Immature natural killer cell (primary cell): ENCODE results near the gene RRP9. TPM values are rescaled to one million over a fixed set of nuclear protein-coding genes. Genes with fewer than 3 reads are reported as not detected.
"Not testable (repeated sequence)": the region's sequence is repeated elsewhere in the genome, so short reads cannot be mapped to it uniquely, and the experiment has no call there.

Experiments
- DNase-seq, 3 donors: peaks; one replicate each; pipeline ENCODE4 v3.0.0; 2022; ENCODE audit warnings: mixed read lengths in 1 of 3
- H3K27ac Mint-ChIP-seq, 6 donors: one replicate each; pipeline ENCODE4 v1.8.0; 2020; ENCODE audit warnings: mixed read lengths in 6 of 6, mild to moderate bottlenecking in 5 of 6, inconsistent platforms in 4 of 6, moderate library complexity in 3 of 6
- H3K27me3 Mint-ChIP-seq, 3 donors: one replicate each; pipeline ENCODE4 v1.8.0; 2020 to 2021; ENCODE audit warnings: low read depth in 3 of 3, mild to moderate bottlenecking in 3 of 3, mixed read lengths in 3 of 3, moderate library complexity in 3 of 3, inconsistent platforms in 1 of 3
- H3K36me3 Mint-ChIP-seq, 3 donors: one replicate each; pipeline ENCODE4 v1.8.0; 2020; ENCODE audit warnings: mixed read lengths in 3 of 3, inconsistent platforms in 2 of 3, mild to moderate bottlenecking in 2 of 3
- H3K4me1 Mint-ChIP-seq, 2 donors: one replicate each; pipeline ENCODE4 v1.8.0; 2020; ENCODE audit warnings: inconsistent platforms in 2 of 2, mild to moderate bottlenecking in 2 of 2, mixed read lengths in 2 of 2, moderate library complexity in 1 of 2
- H3K4me3 Mint-ChIP-seq, 5 donors: one replicate each; pipeline ENCODE4 v1.8.0; 2020; ENCODE audit warnings: mild to moderate bottlenecking in 5 of 5, mixed read lengths in 5 of 5, inconsistent platforms in 3 of 5, moderate library complexity in 3 of 5
- H3K9me3 Mint-ChIP-seq, 6 donors: one replicate each; pipeline ENCODE4 v1.8.0; 2020; ENCODE audit warnings: mild to moderate bottlenecking in 6 of 6, mixed read lengths in 6 of 6, inconsistent platforms in 4 of 6, moderate library complexity in 3 of 6
- polyA plus RNA-seq, 3 donors: library from polyadenylated mRNA; unstranded; fragments of 300-500 nt; fragmentation: Illumina TruSeq; gene quantifications; one replicate each; pipeline ENCODE4 v1.2.3, GENCODE V29; 2021

The RRP9 gene, protein sequence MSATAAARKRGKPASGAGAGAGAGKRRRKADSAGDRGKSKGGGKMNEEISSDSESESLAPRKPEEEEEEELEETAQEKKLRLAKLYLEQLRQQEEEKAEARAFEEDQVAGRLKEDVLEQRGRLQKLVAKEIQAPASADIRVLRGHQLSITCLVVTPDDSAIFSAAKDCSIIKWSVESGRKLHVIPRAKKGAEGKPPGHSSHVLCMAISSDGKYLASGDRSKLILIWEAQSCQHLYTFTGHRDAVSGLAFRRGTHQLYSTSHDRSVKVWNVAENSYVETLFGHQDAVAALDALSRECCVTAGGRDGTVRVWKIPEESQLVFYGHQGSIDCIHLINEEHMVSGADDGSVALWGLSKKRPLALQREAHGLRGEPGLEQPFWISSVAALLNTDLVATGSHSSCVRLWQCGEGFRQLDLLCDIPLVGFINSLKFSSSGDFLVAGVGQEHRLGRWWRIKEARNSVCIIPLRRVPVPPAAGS
- polyA plus RNA-seq = 10 to 100 TPM; 15.5 to 22.5 (median 21.2) TPM

DNA sequence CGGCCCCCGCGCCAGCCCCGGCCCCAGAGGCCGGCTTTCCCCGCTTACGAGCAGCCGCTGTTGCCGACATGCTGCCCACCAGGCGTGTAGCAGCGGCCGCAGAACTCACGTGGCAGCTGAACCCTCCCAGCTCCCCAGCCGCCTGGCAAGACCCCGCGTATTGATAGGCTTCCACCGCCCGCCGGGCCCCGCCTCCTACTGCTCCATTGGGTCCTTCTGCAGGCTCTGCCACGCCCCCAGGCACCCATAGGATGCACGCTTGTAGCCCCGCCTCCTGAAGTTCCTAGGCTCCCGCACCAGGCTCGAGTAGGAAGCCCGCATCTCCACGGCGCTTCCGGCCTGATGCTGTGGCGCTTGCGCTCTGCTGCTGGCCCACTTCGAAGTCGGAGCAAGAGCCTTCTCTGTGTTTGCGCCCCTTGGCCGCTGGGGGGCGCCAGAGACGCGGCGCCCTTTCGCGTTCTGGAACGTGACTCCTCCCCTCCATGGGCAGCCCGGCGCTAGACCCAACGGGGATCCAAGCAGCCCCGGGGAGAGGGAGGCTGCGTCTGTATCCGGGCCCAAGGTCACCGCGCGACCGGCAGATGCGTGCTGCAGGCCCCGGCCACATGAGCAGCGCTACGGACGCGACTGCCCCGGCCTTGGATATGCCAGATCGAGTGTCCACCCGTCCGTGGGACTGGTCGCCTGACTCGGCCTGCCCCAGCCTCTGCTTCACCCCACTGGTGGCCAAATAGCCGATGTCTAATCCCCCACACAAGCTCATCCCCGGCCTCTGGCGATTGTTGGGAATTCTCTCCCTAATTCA, at the start of gene RRP9, which contains the start of gene PARP3:
Gene RRP9, minus strand, starts transcription at position 107 of the 805 bp plus-strand sequence. Its CDS starts 37 bp downstream, at position 70.
Gene PARP3, plus strand, starts transcription at position 566 of the 805 bp plus-strand sequence. CDS start 993 bp downstream, outside the sequence.
- peaks cover 2 to 6% (median 5%) of the 10 kb centered on the region in 3 donors for H3K27me3 Mint-ChIP-seq
- peaks cover 26 to 31% of the 10 kb centered on the region in 2 donors for H3K4me1 Mint-ChIP-seq
- peak within 1 kb of the TSS; percentile 64 to 92 (median 87) for H3K27ac Mint-ChIP-seq
- peaks cover 0 to 5% (median 0%) of the 10 kb centered on the region in 3 donors for H3K36me3 Mint-ChIP-seq
- H3K9me3 Mint-ChIP-seq = no peaks in the 10 kb centered on the region
- peak within 1 kb of the TSS; percentile 89 to 93 (median 90) for H3K4me3 Mint-ChIP-seq
- DNase-seq = peak; percentile 99 to 100 (median 100)

DNA sequence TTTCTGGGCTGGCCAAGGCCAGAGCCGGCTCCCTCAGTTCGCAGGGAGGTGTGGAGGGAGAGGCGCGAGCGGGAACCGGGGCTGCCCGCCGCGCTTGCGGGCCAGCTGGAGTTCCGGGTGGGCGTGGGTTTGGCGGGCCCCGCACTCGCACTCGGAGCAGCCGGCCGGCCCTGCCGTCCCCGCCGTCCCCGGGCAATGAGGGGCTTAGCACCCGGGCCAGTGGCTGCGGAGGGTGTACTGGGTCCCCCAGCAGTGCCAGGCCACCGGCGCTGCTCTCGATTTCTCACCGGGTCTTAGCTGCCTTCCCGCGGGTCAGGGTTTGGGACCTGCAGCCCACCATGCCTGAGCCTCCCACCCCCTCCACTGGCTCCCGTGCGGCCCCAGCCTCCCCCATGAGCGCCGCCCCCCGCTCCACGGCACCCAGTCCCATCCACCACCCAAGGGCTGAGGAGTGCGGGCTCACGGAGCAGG, 48.8 kb upstream of the RRP9 start:
- DNase-seq, H3K9me3 Mint-ChIP-seq, H3K27me3 Mint-ChIP-seq, H3K4me3 Mint-ChIP-seq, H3K27ac Mint-ChIP-seq: not testable (repeated sequence)
- peaks cover 0 to 15% (median 0%) of the 10 kb centered on the region in 3 donors for H3K36me3 Mint-ChIP-seq
- peaks cover 28 to 33% of the 10 kb centered on the region in 2 donors for H3K4me1 Mint-ChIP-seq

DNA sequence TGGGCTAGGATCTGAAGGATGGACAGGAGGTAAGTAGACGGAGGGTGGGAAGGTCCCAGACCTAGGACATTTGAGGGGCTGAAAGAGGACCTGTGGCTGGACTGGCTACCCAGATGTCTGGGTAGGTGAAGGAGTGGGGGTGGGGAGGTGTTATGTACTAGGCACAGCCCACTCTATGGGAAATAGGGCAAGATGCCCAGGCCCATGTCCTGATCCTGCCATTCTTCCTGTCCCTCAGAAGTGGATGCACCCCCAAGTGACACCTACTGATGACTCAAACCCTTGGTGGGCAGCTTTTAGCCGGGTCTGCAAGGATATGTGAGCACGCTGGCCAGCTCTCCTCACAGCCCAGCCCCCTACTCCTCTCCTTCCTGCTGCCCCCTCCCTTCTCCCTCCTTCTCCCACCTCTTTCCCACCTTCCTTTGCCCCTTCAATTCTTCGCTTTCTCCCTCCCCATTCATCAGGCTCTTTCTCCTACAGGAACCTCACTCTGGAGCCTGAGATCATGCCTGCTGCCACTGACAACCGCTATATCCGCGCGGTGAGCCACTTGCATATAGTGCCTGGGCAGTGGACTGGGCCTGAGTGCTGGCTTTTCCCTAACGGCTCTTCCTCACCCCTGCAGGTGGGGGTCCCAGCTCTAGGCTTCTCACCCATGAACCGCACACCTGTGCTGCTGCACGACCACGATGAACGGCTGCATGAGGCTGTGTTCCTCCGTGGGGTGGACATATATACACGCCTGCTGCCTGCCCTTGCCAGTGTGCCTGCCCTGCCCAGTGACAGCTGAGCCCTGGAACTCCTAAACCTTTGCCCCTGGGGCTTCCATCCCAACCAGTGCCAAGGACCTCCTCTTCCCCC, 46.8 kb upstream of the RRP9 start:
- H3K36me3 Mint-ChIP-seq = peaks cover 0 to 5% (median 0%) of the 10 kb centered on the region in 3 donors
- H3K27ac Mint-ChIP-seq = peak overlapping the region in 2 of 6 donors; percentile 12 to 58
- H3K4me1 Mint-ChIP-seq = peaks cover 16 to 19% of the 10 kb centered on the region in 2 donors
- H3K9me3 Mint-ChIP-seq = no peaks in the 10 kb centered on the region
- H3K4me3 Mint-ChIP-seq = no peak overlapping the region
- no peak for DNase-seq
- no peaks in the 10 kb centered on the region for H3K27me3 Mint-ChIP-seq

DNA sequence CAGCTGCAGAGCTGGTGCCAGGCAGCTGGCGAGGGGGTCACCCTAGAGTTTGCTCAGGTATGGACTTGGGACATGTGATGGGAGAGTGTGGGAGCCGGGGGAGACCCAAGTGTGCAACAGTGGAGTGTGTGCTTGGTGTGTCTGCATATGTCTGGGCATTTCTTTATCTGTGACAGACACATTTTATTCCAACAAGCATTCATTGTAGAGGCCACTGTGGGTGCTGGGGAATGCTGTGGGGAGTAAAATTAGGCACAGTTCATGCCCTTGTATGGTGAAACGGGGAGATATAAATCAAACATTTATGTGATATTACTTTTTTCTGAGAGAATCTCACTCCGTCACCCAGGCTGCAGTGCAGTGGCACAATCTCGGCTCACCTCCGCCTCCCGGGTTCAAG, 45.9 kb upstream of the RRP9 start:
- H3K27me3 Mint-ChIP-seq = no peaks in the 10 kb centered on the region
- H3K36me3 Mint-ChIP-seq = peaks cover 0 to 2% (median 0%) of the 10 kb centered on the region in 3 donors
- H3K9me3 Mint-ChIP-seq = no peaks in the 10 kb centered on the region
- no peak overlapping the region for H3K27ac Mint-ChIP-seq
- no peak for DNase-seq
- H3K4me3 Mint-ChIP-seq = no peak overlapping the region
- H3K4me1 Mint-ChIP-seq = peaks cover 19 to 24% of the 10 kb centered on the region in 2 donors

DNA sequence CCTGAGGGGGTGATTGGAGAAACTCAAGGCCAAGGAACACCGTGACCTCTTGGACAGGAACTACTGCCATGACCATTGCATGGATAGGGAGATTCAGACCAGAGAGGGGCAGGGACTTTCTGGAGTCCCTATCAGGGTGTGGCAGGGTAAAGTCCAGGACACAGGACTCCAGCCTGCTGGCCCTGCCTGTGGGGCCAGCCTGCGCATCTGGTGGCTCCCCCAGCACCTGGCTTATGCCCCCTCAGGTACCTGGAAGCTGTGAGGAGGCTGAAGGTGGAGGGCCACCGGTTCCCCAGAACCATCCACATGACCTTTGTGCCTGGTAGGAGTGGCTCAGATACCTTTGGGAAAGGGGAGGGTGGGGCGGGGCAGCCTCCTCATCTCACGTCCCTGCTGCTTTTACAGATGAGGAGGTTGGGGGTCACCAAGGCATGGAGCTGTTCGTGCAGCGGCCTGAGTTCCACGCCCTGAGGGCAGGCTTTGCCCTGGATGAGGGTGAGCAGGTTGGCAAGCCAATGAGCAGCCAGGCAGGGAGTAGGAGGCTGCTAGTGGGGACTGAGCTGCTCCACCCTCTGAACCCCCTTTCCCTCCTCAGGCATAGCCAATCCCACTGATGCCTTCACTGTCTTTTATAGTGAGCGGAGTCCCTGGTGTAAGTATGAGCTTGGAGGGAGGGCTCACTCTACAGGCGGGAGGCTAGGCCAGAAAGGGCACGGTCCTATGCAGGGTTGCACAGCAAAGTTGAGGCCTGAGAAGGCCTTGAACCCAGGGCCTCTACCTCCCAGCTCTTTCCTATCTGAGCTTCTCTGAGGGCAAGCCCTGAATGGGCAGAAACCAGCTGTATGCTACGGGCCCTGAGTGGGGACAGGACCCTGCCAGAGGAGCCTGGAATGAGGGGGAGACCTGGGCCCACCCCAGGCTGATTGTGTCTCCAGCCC, 44.6 kb upstream of the RRP9 start:
- Mint-ChIP-seq H3K4me3 (no peak overlapping the region), H3K36me3 (no peaks in the 10 kb centered on the region), H3K4me1 (peaks cover 25 to 27% of the 10 kb centered on the region in 2 donors), H3K9me3 (no peaks in the 10 kb centered on the region), H3K27ac (peak overlapping the region in 1 of 6 donors; percentile 49), H3K27me3 (peaks cover 0 to 4% (median 1%) of the 10 kb centered on the region in 3 donors)
- DNase-seq = no peak

DNA sequence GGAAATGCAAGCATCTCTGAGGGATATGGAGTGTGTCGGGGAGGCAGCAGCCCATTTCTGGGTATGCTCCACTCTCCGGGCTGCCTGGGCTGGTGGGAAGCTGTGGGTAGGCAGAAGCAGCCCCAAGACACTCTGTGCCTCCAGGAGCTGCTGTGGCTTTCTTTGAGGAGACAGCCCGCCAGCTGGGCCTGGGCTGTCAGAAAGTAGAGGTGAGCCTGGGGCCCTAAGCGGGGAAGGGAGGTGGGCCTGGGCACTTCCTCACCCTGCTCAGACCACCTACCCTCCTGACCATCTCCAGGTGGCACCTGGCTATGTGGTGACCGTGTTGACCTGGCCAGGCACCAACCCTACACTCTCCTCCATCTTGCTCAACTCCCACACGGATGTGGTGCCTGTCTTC, 43.4 kb upstream of the RRP9 start:
- H3K4me1 Mint-ChIP-seq = peaks cover 26 to 29% of the 10 kb centered on the region in 2 donors
- peaks cover 0 to 10% (median 1%) of the 10 kb centered on the region in 3 donors for H3K27me3 Mint-ChIP-seq
- H3K36me3 Mint-ChIP-seq = no peaks in the 10 kb centered on the region
- DNase-seq = no peak
- peak overlapping the region in 4 of 6 donors; percentile 75 to 86 (median 82) for H3K27ac Mint-ChIP-seq
- no peaks in the 10 kb centered on the region for H3K9me3 Mint-ChIP-seq
- H3K4me3 Mint-ChIP-seq = peak overlapping the region in 3 of 5 donors; percentile 42 to 67 (median 63)

DNA sequence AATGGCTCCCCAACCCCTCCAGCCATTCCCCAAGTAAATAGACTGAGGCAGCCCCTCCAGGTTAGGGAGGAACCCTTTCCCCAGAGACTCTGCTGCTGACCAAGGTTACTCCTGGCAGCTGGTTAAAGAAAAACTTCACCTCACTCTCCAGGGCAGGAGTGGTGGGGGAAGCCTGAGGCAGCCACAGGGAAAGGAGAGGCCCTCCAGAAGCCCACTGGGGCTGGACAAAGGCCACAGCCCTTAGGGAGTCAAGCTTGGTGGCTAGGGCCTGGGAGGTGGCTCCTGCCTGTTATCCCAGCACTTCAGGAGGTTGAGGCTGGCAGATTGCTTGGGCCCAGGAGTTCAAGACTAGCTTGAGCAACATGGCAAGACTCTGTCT, 42.6 kb upstream of the RRP9 start:
- Mint-ChIP-seq H3K27ac (peak overlapping the region in 4 of 6 donors; percentile 72 to 98 (median 88)), H3K9me3 (no peaks in the 10 kb centered on the region), H3K36me3 (no peaks in the 10 kb centered on the region), H3K4me1 (peaks cover 26 to 29% of the 10 kb centered on the region in 2 donors), H3K27me3 (peaks cover 0 to 10% (median 1%) of the 10 kb centered on the region in 3 donors), H3K4me3 (peak overlapping the region; percentile 65 to 99 (median 92))
- no peak for DNase-seq

DNA sequence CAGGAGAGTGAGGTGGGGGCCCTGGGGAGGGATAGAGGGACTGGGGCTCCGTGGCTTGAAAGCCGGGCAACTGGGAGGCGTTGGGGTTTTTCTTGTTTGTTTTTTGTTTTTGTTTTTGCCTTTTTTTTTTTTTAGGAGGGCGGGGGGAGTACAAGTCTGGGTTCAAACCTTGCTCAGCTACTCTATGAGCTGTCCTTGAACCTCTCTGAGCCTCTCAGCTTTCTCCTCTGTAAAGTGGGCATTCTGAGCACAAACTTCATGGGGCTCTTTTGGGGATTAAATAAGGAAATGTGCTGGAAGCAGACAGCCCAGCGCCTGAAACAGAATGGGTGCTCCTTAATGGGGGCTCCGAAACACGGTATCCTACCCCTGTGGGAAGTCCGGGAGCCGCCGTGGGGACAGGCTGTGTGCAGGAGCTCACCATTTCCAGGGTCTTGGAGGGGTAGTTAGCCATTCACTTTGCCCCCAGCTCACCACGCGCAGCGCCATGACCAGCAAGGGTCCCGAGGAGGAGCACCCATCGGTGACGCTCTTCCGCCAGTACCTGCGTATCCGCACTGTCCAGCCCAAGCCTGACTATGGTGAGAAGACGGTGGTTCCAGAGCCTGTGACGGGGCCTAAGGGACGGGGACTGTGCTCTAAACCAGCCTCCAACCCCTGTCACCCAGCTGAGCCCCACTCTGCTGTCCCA, 42.0 kb upstream of the RRP9 start:
- peak overlapping the region; percentile 86 to 98 (median 94) for H3K27ac Mint-ChIP-seq
- DNase-seq = no peak
- H3K9me3 Mint-ChIP-seq = no peaks in the 10 kb centered on the region
- H3K4me3 Mint-ChIP-seq = peak overlapping the region; percentile 88 to 99 (median 93)
- H3K36me3 Mint-ChIP-seq = no peaks in the 10 kb centered on the region
- peaks cover 26 to 27% of the 10 kb centered on the region in 2 donors for H3K4me1 Mint-ChIP-seq
- H3K27me3 Mint-ChIP-seq = peaks cover 0 to 10% (median 1%) of the 10 kb centered on the region in 3 donors

DNA sequence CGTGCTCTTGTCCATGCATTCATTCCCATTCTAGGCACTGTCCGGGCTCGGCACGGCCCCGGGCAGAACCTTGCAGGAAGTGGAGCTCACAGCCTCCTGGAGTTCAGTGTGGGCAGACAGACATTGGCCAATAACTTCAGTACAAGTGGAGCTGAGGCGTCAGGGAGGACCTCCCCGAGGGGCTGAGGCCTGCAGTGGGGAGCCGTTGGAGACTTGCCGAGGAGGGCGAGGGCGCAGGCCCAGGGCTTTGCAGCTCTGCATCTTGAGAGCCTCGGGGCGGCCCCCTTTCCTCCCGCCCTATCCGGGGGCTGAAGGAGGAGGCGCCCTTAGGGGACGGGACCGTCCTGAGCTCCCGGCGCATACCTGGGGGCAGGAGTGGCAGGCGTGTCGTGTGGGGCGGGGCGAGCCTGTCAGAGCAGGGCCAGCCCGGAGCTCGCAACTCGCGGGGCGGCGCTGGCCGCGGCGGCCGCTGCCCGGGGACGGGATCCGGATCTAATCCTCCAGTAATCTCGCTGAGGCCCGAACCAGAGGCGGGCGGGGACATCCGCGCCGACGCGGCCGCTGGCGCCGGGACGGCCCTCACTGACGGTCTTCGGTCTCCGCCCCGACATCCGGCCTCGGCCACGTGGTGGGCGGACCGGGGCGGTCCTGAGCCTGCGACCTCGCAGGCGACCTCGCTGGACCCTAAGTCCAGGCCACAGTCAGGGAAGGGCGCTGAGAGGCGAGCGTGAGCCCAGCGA, 41.3 kb upstream of the RRP9 start, which contains the start of gene ACY1:
Gene ACY1, plus strand, starts transcription at position 698 of the 740 bp plus-strand sequence. CDS start 530 bp downstream, outside the sequence.
- DNase-seq = peak; percentile 72 to 76 (median 74)

DNA sequence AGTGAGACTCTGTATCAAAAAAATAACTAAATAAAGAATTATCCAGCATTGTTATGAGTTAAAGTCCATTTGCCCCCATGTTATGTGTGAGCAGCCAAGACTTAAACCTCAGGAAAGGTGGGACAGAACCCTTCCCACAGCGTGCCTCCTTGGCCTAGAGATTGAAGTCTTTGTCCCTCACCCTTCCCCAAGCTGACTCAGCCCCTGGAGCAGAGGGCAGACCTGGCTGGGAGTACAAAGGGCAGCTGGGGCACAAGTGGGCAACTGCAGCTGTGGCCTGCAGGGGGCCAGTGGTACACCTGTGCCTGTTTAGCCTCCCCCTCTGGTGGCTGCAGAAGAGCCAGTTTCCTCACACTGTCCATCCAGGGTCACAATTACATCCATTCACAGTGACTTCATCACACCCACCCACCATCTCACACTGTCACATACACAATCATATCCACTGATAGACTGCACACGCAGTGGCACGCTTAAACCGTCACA, 40.7 kb upstream of the RRP9 start:
- Mint-ChIP-seq H3K4me3 (peak overlapping the region; percentile 88 to 99 (median 93)), H3K9me3 (no peaks in the 10 kb centered on the region), H3K36me3 (no peaks in the 10 kb centered on the region), H3K27me3 (peaks cover 0 to 10% (median 1%) of the 10 kb centered on the region in 3 donors), H3K27ac (peak overlapping the region; percentile 94 to 98 (median 96)), H3K4me1 (peaks cover 30 to 32% of the 10 kb centered on the region in 2 donors)
- peak in 2 of 3 donors; percentile 32 for DNase-seq

More for the DNA sequence above, 41.3 kb upstream of the RRP9 start, which contains the start of gene ACY1:
- no peaks in the 10 kb centered on the region for H3K36me3 Mint-ChIP-seq
- H3K9me3 Mint-ChIP-seq = no peaks in the 10 kb centered on the region
- H3K4me1 Mint-ChIP-seq = peaks cover 26 to 27% of the 10 kb centered on the region in 2 donors
- peak within 1 kb of the TSS; percentile 94 to 98 (median 96) for H3K27ac Mint-ChIP-seq
- peak within 1 kb of the TSS; percentile 88 to 99 (median 93) for H3K4me3 Mint-ChIP-seq
- peaks cover 0 to 10% (median 1%) of the 10 kb centered on the region in 3 donors for H3K27me3 Mint-ChIP-seq

DNA sequence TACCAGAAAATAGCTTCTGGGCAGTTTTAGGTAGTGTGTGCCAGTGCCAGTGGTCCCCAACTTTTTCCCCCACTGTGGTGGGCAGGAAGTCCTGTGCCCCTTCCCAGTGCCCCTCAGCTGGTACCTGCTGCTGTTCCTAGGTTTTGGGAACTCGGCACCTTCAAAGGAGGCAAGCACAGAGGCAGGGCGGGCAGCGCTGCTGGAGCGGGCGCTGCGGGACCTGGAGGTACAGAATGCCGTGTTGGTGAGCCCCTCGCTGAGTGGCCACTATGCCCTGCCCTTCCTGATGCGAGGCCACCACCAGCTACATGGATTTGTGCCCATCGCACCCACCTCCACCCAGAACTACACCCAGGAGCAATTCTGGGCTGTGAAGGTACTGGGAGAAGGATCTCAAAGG, 38.5 kb upstream of the RRP9 start:
- Mint-ChIP-seq H3K4me1 (peaks cover 48 to 50% of the 10 kb centered on the region in 2 donors), H3K27ac (no peak overlapping the region), H3K27me3 (peaks cover 0 to 10% (median 1%) of the 10 kb centered on the region in 3 donors), H3K9me3 (no peaks in the 10 kb centered on the region), H3K36me3 (no peaks in the 10 kb centered on the region), H3K4me3 (no peak overlapping the region)
- DNase-seq = no peak
